Muscle of arm (tissue), 14 donors: Measurements from ENCODE around the gene SLC25A26. TPM values are rescaled to one million over a fixed set of nuclear protein-coding genes. Genes with fewer than 3 reads are reported as not detected.

Experiments used
- DNase-seq: peaks from one replicate; pipeline ENCODE4 v3.0.0-alpha.2; 2013
- long read RNA-seq, 11 donors: transcript quantifications; one replicate each; lab custom pipeline, GENCODE V29; 2026
- polyA plus RNA-seq, 12 donors: library from polyadenylated mRNA; unstranded; fragments of 120-200 nt; gene quantifications; one replicate each; pipeline ENCODE4 v1.2.1, GENCODE V29; 2013; ENCODE audit not compliant: insufficient read length in 12 of 12

SLC25A26 gene, protein sequence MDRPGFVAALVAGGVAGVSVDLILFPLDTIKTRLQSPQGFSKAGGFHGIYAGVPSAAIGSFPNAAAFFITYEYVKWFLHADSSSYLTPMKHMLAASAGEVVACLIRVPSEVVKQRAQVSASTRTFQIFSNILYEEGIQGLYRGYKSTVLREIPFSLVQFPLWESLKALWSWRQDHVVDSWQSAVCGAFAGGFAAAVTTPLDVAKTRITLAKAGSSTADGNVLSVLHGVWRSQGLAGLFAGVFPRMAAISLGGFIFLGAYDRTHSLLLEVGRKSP
- 10 to 100 TPM in 11 of 12 donors, not detected in 1; 14.9 to 32.9 (median 26.9) TPM for polyA plus RNA-seq
- long read RNA-seq, donor 1, transcript SLC25A26-201 (9 exons, 1,023 nt) = major isoform, 7 of 7 reads
- long read RNA-seq, donor 1, partial matches to known transcripts = 0 of 7 reads
- long read RNA-seq, donor 1, other reads (novel, unspliced or antisense) = 0 of 7 reads
- long read RNA-seq, donor 2, partial matches to known transcripts = 29 of 39 reads
- long read RNA-seq, donor 2, other reads (novel, unspliced or antisense) = 7 of 39 reads
- long read RNA-seq, donor 3, partial matches to known transcripts = 114 of 118 reads
- long read RNA-seq, donor 3, other reads (novel, unspliced or antisense) = 0 of 118 reads
- long read RNA-seq, donor 4, partial matches to known transcripts = 5 of 7 reads
- long read RNA-seq, donor 4, other reads (novel, unspliced or antisense) = 0 of 7 reads
- long read RNA-seq, donor 5, partial matches to known transcripts = 7 of 8 reads
- long read RNA-seq, donor 5, other reads (novel, unspliced or antisense) = 0 of 8 reads
- long read RNA-seq, donor 6, partial matches to known transcripts = 0 of 2 reads
- long read RNA-seq, donor 6, other reads (novel, unspliced or antisense) = 0 of 2 reads
- long read RNA-seq, donor 7, partial matches to known transcripts = 0 of 1 reads
- long read RNA-seq, donor 7, other reads (novel, unspliced or antisense) = 0 of 1 reads
- long read RNA-seq, donor 8, partial matches to known transcripts = 0 of 1 reads
- long read RNA-seq, donor 8, other reads (novel, unspliced or antisense) = 0 of 1 reads
- long read RNA-seq, donor 9, partial matches to known transcripts = 0 of 1 reads
- long read RNA-seq, donor 9, other reads (novel, unspliced or antisense) = 0 of 1 reads
- long read RNA-seq, donor 10, partial matches to known transcripts = 7 of 8 reads
- long read RNA-seq, donor 10, other reads (novel, unspliced or antisense) = 0 of 8 reads
- long read RNA-seq, donor 11, partial matches to known transcripts = 10 of 15 reads
- long read RNA-seq, donor 11, other reads (novel, unspliced or antisense) = 5 of 15 reads

GRCh38 chr3:66220602-66221377, at the start of gene SLC25A26:
Gene SLC25A26, plus strand, starts transcription at chr3:66221001. Its CDS starts 94 bp downstream, at chr3:66221095.
- peak; percentile 95 for DNase-seq

- DNase-seq = no peak
These were observed 48.4 kb upstream of the SLC25A26 start for GRCh38 chr3:66172394-66172793.

- DNase-seq = no peak
These were observed 43.8 kb upstream of the SLC25A26 start for GRCh38 chr3:66177026-66177425.

- DNase-seq = no peak
These were observed 42.6 kb upstream of the SLC25A26 start for GRCh38 chr3:66178206-66178605.

GRCh38 chr3:66179793-66180192, 41.0 kb upstream of the SLC25A26 start:
- DNase-seq = no peak

DNA sequence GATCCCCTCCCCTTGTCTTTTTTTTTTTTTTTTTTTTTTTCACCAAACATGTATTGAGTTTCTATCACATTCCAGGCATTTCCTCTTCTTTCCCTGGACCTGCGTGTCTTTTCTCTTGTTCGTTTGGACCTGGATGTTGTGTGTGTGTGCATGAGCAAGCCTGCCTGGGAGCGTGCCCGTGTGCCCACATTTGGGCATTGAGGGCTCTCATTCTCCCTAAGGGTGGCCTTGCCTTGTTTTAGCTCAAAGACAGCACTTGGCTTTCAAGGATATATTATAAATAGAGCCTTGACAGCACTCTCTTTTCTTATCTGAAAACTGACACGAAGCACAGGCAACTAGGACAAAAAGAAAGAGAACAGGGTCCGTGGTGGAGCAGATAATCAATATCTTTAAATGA, 39.0 kb upstream of the SLC25A26 start:
- no peak for DNase-seq

- no peak for DNase-seq
These were observed 38.6 kb upstream of the SLC25A26 start for GRCh38 chr3:66182246-66182645.

GRCh38 chr3:66186545-66186944, 34.3 kb upstream of the SLC25A26 start:
- no peak for DNase-seq

DNA sequence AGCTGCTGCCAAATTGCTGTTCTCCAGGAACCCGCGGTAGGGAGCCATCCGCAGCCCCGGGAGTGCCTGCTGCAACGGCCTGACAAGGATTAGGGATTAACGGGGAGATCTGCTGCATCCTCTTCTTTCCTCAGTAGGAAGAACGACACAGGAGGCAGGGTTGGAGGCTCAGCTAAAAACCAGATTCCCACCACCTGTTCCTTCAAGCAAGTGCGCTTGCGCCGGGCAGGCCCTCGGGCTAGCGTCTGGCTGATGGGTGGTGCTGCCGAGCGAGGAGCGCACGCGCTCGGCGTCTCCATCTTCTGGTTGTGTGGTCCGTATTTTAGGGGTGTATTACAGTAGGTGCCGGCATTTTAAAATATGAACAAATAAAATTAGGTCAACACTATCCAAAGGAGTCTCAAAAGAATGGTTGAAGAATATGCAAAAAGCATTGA, 25.4 kb upstream of the SLC25A26 start:
- peak; percentile 53 for DNase-seq

DNA sequence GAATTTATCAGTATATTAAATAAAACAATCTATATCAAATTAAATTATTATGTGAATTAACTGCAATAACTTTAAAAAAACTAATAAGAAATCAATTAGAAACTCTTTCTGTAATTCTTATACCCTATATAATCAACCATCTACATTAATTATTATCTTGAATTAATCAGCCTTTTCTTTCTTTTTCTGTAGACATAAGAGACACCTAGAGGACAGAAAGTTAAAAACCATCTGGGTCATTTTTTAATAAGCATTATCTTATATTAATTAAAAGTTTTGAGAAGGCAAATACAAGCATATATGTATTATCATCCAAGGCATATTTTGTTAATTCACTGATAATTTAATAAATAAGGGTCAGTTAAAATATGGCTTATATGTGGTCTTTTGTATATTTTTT, 24.2 kb upstream of the SLC25A26 start:
- no peak for DNase-seq

GRCh38 chr3:66198437-66199088, 22.2 kb upstream of the SLC25A26 start:
- DNase-seq = no peak

GRCh38 chr3:66199089-66199473, 21.7 kb upstream of the SLC25A26 start:
- no peak for DNase-seq

GRCh38 chr3:66200147-66200546, 20.7 kb upstream of the SLC25A26 start:
- no peak for DNase-seq

DNA sequence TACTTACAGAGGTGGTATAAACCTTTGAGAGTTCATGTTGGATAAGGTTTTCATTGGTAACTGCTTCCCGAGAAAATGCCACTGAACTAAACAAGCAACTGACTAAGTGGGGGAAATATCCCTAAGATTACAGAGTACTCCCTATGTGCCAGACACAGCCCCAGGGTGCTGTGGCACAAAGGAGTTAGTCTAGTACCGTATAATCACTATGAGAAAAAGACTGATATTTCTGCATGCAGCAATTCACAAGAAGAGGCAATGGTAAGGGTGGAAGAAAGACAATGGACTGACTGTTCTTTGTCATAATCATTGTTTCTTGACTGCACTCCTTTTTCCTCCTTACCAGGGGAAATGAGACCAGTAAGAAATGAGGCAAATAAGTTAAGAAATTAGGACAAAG, 20.0 kb upstream of the SLC25A26 start:
- DNase-seq = no peak

GRCh38 chr3:66203275-66203674, 17.5 kb upstream of the SLC25A26 start:
- DNase-seq = no peak

GRCh38 chr3:66206806-66207205, 14.0 kb upstream of the SLC25A26 start:
- DNase-seq = no peak

DNA sequence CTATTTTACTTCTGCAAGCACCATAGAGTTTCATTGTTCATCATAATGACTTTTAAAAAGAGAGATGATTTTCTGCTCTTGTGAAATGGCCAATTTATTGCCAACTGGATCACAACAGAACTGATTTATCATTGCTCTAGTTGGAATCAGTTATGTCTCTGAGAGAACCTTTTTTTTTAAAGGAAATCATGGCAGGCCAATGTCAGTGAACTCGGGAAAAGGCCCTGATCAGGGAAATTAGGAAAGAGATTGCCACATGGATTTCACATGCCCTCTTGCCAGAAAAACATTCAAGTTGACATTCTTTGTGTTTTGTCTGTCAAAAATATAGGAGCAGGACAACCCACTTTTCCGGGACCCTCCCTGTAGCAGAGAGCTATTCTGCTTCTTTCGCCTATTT, 12.6 kb upstream of the SLC25A26 start:
- no peak for DNase-seq

GRCh38 chr3:66210687-66211295, 10.0 kb upstream of the SLC25A26 start:
- DNase-seq = no peak

DNA sequence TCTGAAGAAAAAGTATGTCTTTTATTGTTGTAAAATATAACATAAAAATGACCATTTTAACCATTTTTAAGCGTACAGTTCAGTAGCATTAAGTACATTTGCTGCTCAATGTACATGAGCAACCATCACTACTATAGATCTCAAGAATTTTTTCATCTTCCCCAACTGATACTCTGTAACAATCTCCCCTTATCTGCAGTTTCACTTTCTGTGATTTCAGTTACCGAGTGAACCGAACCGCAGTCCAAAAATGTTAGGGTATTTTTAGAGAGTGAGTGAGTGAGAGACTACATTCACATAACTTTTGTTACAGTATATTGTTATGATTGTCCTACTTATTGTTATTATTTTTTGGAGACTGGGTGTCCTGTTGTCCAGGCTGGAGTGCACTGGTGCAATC, 9.0 kb upstream of the SLC25A26 start:
- DNase-seq = no peak

GRCh38 chr3:66215106-66215505, 5.7 kb upstream of the SLC25A26 start:
- no peak for DNase-seq
